ENCODE measurements around the gene ALKBH2. TPM values are rescaled to one million over a fixed set of nuclear protein-coding genes. Genes with fewer than 3 reads are reported as not detected.

ALKBH2 gene
- total and polyA plus RNA-seq, 2 experiments from 2014 or later, result 16.4 to 35.9 TPM

GRCh38 chr12:109088818-109089217 lies 4.5 kb downstream of the ALKBH2 start:
- Histone ChIP-seq H3K36me3 (ENCODE audit: insufficient read depth) (0 out of 2 replicates have a peak, but pooled peaks cover 8% of the 10 kb centered on the region), H3F3A (replicated peaks; ENCODE audit: low read depth) (no peaks in the 10 kb centered on the region), H3K27me3 (ENCODE audit: insufficient read depth) (peaks cover 6% of the 10 kb centered on the region), H3K4me3 (no peak overlapping the region), H2AFZ (no peak overlapping the region), H3K27ac (ENCODE audit: low read depth) (no peak overlapping the region), H4K20me1 (replicated peaks; ENCODE audit: insufficient read depth) (no peaks in the 10 kb centered on the region), H3K4me1 (ENCODE audit: insufficient read depth) (0 out of 2 replicates have a peak, but pooled peaks cover 8% of the 10 kb centered on the region), H3K79me2 (replicated peaks; ENCODE audit: insufficient read depth) (peaks cover 9% of the 10 kb centered on the region; the same call in 1 of the 2 replicates), H3K9me2 (ENCODE audit: insufficient read depth) (peaks cover 2% of the 10 kb centered on the region; the same call in 1 of the 2 replicates), H3K4me2 (no peak overlapping the region)
- ATAC-seq (no peak), DNase-seq (ENCODE audit: low spot score) (no peak)
- Mint-ChIP-seq H3K9me3 (no peaks in the 10 kb centered on the region), H3K27ac (no peak overlapping the region), H3K36me3 (ENCODE audit: low read depth) (peaks cover 48% of the 10 kb centered on the region), H3K27me3 (ENCODE audit: insufficient read depth, low read depth, poor library complexity) (peaks cover 11% of the 10 kb centered on the region), H3K4me3 (no peak overlapping the region), H3K4me1 (peaks cover 10% of the 10 kb centered on the region)
- no peak for TF ChIP-seq POLR2AphosphoS5 (IDR thresholded peaks at IDR 0.05; ENCODE audit: low read depth)
- no peak for TF ChIP-seq ETS1 (IDR thresholded peaks at IDR 0.05)
- TF ChIP-seq JUNB (IDR thresholded peaks at IDR 0.05; ENCODE audit: unreplicated experiment), result no peak
- no peak for TF ChIP-seq ZNF462 (CRISPR knock-in tag; IDR thresholded peaks at IDR 0.05)
- TF ChIP-seq STAT1 (IDR thresholded peaks at IDR 0.05; ENCODE audit: unreplicated experiment), result no peak
- no peak for TF ChIP-seq EZH2 (IDR thresholded peaks at IDR 0.05; ENCODE audit: low read depth, unreplicated experiment)
- TF ChIP-seq NANOG (IDR thresholded peaks at IDR 0.05; ENCODE audit: borderline replicate concordance), result no peak
- no peak for TF ChIP-seq ZNF331 (CRISPR knock-in tag; IDR thresholded peaks at IDR 0.05; ENCODE audit: low read depth)
- no peak for TF ChIP-seq REST (IDR thresholded peaks at IDR 0.05; ENCODE audit: unreplicated experiment)
- TF ChIP-seq ZNF114 (CRISPR knock-in tag; IDR thresholded peaks at IDR 0.05), result no peak
- TF ChIP-seq CREB1 (CRISPR knock-in tag; IDR thresholded peaks at IDR 0.05; ENCODE audit: low read depth), result no peak
- no peak for TF ChIP-seq EZH2phosphoT487 (IDR thresholded peaks at IDR 0.05; ENCODE audit: unreplicated experiment)
- TF ChIP-seq CTCF (conservative IDR thresholded peaks at IDR 0.05; ENCODE audit: low read depth in 2 of 2), result no peak
